HG03520 (cell line): ENCODE data around the gene CELA3A.

ENCODE experiments used
- ATAC-seq: cut with Tn5 transposase; IDR thresholded peaks from one replicate; pipeline ENCODE4 v1.9.1; 2021; ENCODE audit warnings: mild to moderate bottlenecking, moderate library complexity; ENCODE audit not compliant: unreplicated experiment

CELA3A gene

GRCh38 chr1:22048351-22049192 lies 47.1 kb downstream of the CELA3A start:
- ATAC-seq = no peak

GRCh38 chr1:22050330-22050729 lies 48.9 kb downstream of the CELA3A start:
- ATAC-seq = no peak

GRCh38 chr1:22051607-22052114 lies 50.2 kb downstream of the CELA3A start:
- no peak for ATAC-seq

- peak; percentile 83 for ATAC-seq
Measured at GRCh38 chr1:22052115-22053016, 50.9 kb downstream of the CELA3A start, which contains the start of gene CDC42. TSS of gene CDC42 (plus strand) at chr1:22052709. CDS start at chr1:22078479, 25,770 bp downstream.

GRCh38 chr1:22053017-22053860 lies 51.8 kb downstream of the CELA3A start:
- peak; percentile 29 for ATAC-seq

- ATAC-seq = no peak
Measured at GRCh38 chr1:22053861-22054770, 52.7 kb downstream of the CELA3A start.

GRCh38 chr1:22055463-22055862 lies 54.0 kb downstream of the CELA3A start:
- ATAC-seq = no peak

- ATAC-seq = no peak
Measured at GRCh38 chr1:22056043-22056442, 54.6 kb downstream of the CELA3A start.

GRCh38 chr1:22056936-22057335 lies 55.5 kb downstream of the CELA3A start:
- ATAC-seq = no peak

GRCh38 chr1:22057861-22058260 lies 56.4 kb downstream of the CELA3A start:
- no peak for ATAC-seq
